ENCODE results near the gene UNC5B.

UNC5B gene

DNA sequence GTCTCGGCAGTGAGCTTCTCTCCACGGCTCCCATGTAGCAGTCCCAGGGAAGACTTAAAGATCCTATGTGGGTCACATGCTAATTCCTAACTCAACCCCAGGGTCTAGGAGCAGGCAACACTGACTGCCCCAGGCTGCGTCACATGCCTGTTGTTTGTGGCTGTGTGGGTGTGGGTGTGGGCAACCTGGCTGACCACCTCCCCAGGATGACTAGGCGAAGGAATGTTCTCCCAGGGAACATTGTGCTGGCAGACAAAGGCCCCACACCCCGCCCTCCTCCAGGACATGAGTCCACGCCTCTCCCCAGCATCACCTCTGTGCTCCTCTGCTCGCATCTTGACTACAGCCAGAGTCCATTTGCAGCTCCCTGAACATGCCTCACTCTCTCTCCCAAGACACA, 137.0 kb downstream of the UNC5B start:
- no peak for DNase-seq

DNA sequence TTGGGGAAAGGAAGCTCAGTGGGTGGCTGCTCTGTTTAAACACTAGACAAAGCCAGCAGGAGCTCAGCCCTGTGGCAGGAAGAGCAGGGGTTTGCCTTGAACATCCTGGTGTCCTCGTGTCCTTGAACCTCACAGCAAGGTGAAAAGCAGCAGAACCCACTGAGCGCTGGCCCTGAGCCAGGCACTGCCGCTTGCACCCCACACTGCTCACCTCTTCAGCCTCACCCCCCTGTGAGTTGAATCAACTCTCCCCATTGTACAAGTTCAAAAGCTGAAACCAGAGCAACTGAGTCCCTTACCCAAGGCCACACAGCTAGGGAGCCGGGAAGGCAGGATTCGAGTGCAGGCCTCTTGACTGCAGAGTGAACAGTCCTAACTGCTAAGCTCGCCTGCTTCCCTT, 138.7 kb downstream of the UNC5B start:
- no peak for DNase-seq

DNA sequence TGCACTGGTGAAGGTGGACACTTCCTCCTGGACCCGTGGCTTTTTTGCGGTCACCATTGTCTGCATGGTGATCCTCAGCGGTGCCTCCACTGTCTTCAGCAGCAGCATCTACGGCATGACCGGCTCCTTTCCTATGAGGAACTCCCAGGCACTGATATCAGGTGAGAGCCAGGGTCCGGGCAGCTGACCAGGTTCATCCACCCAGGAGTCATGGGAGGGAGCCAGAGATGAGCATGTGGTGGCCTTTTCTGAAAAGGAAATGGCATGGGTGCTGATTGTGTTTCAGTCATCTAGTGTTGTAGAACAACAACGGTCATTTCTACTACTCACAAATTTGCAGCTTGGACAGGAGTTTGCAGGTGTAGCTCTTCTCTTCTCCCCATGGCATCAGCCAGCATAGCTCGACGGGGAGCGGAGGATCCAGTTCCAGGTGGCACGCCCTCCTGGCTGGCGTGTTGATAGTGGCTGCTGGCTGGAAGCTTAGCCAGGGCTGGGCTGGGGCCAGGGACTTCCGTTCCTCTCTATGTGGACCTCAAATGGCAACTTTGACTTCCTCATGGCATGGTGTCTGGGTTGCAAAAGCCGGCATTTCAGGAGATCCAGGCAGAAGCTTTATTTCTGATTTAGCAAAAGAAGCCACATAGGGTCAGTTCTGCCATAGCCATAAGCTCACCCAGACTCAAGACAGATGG, 139.4 kb downstream of the UNC5B start:
- DNase-seq, result no peak

Data from NCI-H524 treated with DMSO at 0.1 percent for 48 hours (cell line).